GM18498 (cell line): ENCODE data around the gene AGAP3.

Source experiments
- ATAC-seq: cut with Tn5 transposase; IDR thresholded peaks from one replicate; pipeline ENCODE4 v1.9.1; 2021; ENCODE audit warnings: mild to moderate bottlenecking, moderate library complexity; ENCODE audit not compliant: unreplicated experiment

AGAP3 gene

DNA sequence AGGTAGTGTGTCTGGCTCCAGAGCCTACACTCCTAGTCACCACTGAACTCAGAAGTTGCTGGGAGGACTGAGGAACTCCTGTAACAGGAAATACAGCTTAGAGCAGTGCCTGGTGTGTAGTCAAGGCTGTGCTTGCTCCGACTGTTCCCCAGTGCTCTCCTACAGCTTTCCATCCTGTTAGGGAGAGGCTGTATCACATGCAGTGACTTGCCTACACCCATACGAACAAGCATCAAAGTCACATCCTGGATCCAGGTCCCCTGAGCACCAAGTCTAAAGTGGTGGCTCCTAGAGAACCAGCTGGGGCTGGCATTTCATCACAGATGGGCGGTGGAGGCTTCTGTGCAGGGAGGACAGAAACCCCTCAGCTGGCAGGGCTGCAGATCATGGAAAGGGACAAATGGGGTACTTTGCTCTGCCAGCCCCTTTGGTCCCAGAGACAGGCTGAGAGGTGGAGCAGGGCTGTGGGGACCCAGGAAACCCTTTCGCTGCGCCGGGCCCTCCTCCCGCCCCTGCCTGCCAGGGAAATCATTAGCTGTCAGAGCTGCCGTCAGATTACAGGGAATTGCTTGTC lies 93.1 kb downstream of the AGAP3 start:
- no peak for ATAC-seq

DNA sequence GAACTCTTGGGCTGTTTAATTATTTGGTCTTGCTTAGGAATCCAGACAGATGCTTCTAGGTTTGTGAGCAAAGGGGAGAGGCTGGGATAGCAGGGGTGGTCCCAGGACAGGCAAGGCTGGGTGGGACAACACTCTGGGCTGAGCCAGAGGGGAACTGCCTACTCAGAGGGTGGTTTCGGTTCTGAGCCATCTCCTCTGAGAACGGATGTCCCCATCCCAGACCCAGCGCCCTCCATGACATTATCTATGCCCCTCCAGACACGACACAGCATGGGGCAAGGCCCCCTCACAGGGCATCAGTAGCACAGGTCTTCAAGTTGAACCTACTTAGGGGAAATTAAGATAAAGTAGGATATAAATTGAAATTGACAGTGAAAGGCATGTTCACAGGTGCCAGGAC lies 93.7 kb downstream of the AGAP3 start:
- ATAC-seq, result no peak

DNA sequence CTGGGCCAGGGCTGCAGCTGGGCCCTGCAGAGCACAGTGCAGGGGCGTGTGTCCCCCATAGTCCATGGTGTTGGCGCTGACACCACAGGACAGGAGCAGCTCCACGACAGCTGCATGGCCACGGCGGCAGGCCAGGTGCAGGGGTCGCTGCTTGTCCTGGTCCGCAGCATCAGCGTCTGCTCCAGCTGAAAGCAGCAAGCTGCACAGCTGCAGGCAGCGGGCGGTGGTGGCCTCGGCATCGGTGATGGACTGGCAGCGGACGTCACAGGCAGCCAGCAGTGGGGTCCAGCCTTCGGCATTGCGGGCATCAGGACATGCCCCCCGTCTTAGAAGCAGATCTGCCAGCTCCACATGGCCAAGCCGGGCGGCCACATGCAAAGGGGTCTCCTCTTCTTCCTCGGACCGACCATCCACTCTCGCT lies 94.7 kb downstream of the AGAP3 start:
- no peak for ATAC-seq

DNA sequence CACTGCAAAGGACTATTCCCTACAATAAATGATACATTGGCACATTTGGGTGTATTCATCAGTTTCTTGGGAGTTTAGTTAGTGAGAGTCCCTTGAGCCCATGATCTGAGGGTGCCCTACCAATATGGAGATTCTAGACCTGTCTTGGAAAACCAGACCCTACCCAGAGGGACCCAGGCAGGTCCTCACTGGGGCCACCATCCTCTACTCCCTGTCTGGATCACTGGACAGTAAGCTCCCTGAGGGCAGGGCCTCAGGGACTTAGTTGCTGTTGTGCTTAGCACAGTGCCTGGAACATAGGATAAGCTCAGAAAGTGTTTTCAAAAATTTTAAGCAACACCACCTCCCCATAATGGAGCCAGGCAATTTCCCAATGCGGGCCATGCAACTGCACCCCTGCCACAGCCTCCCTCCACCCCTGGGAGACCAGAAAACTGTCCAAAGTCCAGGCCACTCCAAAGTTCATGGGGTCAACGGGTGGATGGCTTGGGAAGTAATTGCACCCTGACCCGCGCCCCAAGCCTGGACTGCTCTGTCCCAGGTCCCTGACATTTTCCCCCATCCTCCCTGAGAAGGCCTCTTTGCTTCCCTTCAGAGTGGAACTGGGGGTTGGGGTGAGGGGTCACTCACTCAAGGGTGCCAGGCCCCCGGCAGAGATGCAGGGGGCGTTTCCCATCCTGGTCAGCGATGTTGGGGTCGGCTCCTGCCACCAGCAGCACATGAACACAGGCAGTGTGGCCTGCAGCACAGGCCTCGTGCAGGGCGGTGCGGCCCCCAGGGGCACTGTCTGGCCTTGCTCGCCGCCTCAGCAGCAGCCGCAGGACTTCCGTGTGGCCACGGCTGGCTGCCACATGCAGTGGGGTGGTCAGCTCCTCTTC lies 99.7 kb downstream of the AGAP3 start:
- no peak for ATAC-seq

DNA sequence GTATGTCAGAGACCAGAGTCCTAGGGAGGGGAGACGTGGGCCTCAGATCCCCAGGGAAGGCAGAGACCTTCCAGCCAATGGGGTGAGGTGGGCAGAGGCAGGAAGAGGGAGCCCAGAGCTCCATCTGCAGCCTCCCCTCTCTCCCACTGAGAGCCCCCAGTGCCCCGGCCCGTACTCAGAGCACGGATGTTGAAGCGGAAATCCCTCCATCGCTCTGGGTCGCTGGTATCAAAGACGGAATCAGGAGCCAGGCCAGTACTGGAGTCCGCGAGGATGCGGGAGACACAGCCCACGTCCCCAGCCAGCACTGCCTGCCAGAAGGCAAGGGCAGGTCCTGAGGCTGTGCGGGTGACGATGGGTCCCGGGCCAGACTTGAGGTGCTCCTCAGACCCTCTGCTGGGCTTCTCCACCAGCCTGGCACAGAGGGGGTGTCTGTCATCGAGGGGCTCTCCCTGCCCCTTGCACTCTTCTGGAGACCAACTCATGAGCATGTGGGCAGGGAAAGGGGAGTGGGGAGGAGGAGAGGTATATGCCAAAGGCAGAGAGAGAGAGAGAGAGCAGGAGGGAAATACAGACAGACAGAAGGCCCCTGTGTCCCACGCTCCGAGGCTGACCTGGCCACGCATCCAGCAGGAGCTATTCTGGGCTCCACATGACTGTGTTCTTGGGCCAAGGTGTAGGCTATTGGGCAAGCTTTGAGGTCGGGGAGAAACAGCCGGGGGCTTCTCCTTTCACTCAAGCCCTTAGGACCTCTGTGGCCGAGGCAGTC lies 100.5 kb downstream of the AGAP3 start, which contains the start of gene ASB10:
TSS of gene ASB10 (minus strand) at position 611 of the 769 bp plus-strand sequence. CDS start at position 491, 120 bp downstream.
- no peak for ATAC-seq

DNA sequence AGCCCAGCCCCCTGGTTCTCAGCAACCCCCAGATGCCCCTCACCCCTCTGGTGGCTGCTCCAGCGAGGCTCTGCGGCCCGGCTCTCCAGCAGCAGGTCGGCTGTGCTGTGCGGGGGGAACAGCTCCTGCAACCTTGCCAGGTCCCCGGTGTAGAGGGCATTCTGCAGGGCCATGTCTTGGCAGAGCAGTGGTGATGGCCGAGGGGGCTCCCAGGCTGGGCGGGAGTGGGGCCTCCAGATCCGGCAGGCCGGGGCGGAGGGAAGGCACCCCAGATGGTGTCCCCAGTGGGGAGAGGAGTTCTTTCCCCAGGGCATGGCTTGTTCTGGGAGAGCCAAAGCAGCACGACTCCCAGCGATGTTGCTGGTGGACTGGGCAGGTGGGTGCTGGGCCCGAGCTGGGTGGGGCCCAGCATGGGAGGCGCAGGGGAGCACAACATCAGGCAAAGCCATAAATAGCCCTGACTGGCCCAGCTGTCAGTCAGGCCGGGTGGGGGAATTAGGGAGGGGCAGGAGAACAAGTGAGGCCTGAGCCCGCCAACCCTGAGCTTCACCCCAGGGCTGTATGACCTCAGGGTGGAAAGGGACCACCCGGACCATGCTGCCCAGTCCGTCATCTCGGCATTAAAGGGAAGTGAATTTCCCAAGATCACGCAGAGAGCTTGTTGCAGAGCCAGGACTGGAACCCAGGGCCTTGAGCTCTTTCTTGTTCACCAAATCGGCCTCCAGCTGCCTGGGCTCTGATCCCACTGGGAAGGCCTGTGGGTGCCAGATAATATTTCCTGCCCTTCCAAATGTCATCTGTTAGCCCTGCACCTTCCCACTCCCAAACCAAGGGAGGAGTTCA lies 101.4 kb downstream of the AGAP3 start:
- no peak for ATAC-seq

DNA sequence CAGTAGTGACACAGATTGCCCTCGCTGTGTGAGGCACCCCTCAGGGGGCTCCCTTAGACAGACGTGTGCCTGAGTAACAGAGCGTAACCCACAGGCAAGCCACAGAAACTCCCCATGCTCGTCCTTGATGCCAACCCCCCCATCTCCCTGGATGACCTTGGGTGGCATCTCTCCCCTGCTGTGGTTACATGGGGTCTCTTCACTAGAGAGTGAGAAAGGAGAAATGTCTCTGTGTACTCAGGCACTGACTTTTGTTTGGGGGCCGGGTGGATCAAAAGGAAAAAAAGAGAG lies 101.9 kb downstream of the AGAP3 start:
- no peak for ATAC-seq

DNA sequence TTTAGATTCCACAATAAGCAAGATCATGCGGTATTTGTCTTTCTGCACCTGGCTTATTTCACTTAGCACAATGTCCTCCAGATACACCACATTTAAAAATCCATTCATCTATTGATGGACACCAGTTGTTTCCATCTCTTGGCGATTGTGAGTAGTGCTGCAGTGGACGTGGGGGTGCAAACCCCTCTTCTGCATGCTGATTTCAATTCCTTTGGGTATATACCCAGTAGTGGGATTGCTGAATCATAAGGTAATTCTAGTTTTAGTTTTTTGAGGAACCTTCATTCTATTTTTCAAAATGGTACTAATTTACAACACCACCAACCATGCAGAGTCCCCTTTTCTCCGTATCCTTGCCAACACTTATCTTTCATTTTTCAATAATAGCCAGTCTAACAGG lies 102.8 kb downstream of the AGAP3 start:
- no peak for ATAC-seq

DNA sequence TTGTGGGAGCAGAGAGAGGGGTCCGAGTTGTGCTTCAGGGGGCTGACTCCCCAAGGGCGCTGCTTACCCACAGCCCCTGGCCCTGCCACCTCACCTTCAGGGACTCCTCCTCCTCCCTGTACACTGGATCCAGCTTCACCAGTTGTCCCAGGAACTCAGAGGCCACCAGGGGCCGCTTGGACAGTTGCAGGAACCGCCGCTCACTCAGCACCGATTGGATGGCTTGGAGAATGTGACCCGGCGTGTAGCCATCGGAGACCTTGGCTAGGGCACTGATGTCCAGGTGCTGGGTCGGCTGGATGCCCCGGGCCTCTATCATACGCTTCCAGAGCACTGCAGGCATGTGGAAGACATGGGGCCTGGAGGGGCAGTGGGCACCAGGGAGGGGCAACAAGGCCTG lies 105.3 kb downstream of the AGAP3 start:
- ATAC-seq, result no peak

DNA sequence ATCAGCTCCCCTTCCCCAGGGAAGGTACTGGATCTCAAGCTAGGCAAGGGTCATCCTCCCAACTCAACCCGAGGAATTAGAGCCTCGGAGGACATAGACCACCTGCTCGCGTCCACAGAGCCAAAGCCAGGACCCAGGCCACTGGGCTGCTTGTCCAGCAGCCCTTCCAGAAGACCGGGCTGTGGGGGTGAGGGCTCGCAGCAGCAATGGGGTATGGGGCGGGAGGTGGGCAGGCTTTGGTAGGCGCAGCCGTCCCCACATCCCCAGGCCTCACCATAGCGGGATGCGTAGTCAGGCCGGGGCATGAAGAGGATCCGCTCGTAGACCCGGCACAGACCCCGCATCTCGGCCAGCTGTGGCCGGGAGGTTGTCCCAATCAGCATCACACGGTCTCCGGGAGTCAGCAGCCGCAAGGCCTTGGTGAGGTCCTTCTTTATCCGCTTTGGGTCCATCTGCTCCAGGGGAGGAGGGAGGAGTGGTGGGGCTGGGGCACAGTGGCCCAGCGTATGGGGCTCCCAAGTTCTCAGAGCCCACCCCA lies 105.8 kb downstream of the AGAP3 start:
- no peak for ATAC-seq

DNA sequence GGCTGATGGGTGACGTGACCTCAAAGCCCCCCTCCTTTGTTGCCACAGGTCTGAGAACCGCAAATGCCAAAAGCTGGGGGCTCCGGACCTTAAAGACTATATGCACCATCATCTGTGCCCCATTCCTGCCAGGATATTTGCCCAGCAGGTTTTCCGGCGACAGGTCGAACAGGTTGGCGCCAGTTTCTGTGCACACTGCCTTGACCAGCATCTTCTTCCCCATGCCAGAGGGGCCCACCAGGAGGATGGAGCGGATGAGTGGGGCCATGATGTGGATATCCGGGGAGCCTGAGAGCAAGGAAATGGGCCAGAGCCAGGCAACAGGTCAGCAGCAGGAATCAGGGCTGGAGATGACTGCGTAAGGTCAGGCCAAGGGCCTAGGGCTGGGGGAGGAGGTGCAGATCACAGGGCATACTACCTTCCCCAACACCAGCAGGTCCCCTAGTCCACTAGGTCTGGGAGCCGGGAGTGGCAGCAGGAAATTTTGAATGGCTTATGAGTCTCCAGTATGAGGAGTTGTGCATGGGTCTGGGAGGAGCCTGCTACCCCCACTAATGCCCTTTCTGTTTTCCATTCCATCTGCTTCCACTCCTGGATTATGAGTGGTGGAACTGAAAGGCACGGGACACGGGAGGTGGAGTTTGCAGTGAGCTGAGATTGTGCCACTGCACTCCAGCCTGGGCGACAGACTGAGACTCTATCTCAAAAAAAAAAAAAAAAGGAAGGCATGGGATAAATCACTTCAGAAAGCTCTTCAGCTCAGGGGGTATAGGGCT lies 107.1 kb downstream of the AGAP3 start:
- ATAC-seq, result no peak
